Eye (tissue), 1 donor: ENCODE data around the gene RGMA.
A peak's percentile ranks its signal among the peaks of the same experiment; 100 is the strongest.

Experiments used
- DNase-seq: peaks from one replicate; pipeline ENCODE4 v3.0.0-alpha.2; 2015

RGMA gene

GRCh38 chr15:93089727-93090305 is 805 bp upstream of the RGMA start:
- peak; percentile 73 for DNase-seq

GRCh38 chr15:93088200-93088980 is 621 bp downstream of the RGMA start:
- peak; percentile 83 for DNase-seq

- peak; percentile 95 for DNase-seq
Observed at GRCh38 chr15:93087825-93088199, 1.2 kb downstream of the RGMA start.

- no peak for DNase-seq
Observed at GRCh38 chr15:93086791-93087190, 2.2 kb downstream of the RGMA start.

GRCh38 chr15:93085692-93086091 is 3.3 kb downstream of the RGMA start:
- DNase-seq = no peak

GRCh38 chr15:93082861-93083260 is 6.2 kb downstream of the RGMA start:
- DNase-seq = no peak

- DNase-seq = no peak
Observed at GRCh38 chr15:93081399-93081798, 7.6 kb downstream of the RGMA start.

GRCh38 chr15:93080451-93080850 is 8.6 kb downstream of the RGMA start:
- no peak for DNase-seq

GRCh38 chr15:93076875-93077274 is 12.1 kb downstream of the RGMA start:
- DNase-seq = no peak

- DNase-seq = no peak
Observed at GRCh38 chr15:93076217-93076616, 12.8 kb downstream of the RGMA start.

- DNase-seq = no peak
Observed at GRCh38 chr15:93074599-93074998, 14.4 kb downstream of the RGMA start.

GRCh38 chr15:93073465-93073952 is 15.5 kb downstream of the RGMA start:
- no peak for DNase-seq

- DNase-seq = peak; percentile 93
Observed at GRCh38 chr15:93072411-93073394, 16.3 kb downstream of the RGMA start.

GRCh38 chr15:93072011-93072410 is 17.0 kb downstream of the RGMA start:
- DNase-seq = peak; percentile 87

- DNase-seq = peak; percentile 62
Observed at GRCh38 chr15:93071469-93071936, 17.5 kb downstream of the RGMA start.

- DNase-seq = no peak
Observed at GRCh38 chr15:93070551-93071296, 18.3 kb downstream of the RGMA start.

GRCh38 chr15:93070132-93070531 is 18.9 kb downstream of the RGMA start:
- no peak for DNase-seq

- no peak for DNase-seq
Observed at GRCh38 chr15:93068581-93069199, 20.3 kb downstream of the RGMA start.

- no peak for DNase-seq
Observed at GRCh38 chr15:93067649-93068085, 21.3 kb downstream of the RGMA start.

- DNase-seq = peak; percentile 20
Observed at GRCh38 chr15:93066834-93067648, 22.0 kb downstream of the RGMA start.

- DNase-seq = no peak
Observed at GRCh38 chr15:93066224-93066681, 22.8 kb downstream of the RGMA start.
